SK-N-SH (cell line): Measurements from ENCODE around the gene MED15. TPM values are rescaled to one million over a fixed set of nuclear protein-coding genes. Genes with fewer than 3 reads are reported as not detected.

Experiments
- CTCF ChIA-PET: fragments of 300-600, 350-600 bp; formaldehyde crosslinking; extraction: SDS; loops from one replicate; lab custom pipeline; 2021; lab: Yijun Ruan, JAX
- POLR2A ChIA-PET: fragments of 350-600 bp; sonication (Branson Sonifier 250); formaldehyde crosslinking; extraction: SDS; loops from one replicate; lab custom pipeline; 2020; ENCODE audit warnings: antibody characterized with exemption, inconsistent platforms; lab: Yijun Ruan, JAX
- DNase-seq: peaks from one replicate; pipeline ENCODE4 v3.0.0; 2012
- H2AFZ ChIP-seq: fragments of 200-600 bp; sonication (generic); 2 replicates; pipeline ENCODE4 v1.8.1; 2016; ENCODE audit warnings: antibody characterized with exemption, mild to moderate bottlenecking, low read depth
- H3F3A ChIP-seq: fragments of 200-600 bp; sonication (generic); replicated peaks from 2 replicates; pipeline ENCODE3; 2016; ENCODE audit warnings: antibody characterized with exemption, mild to moderate bottlenecking; ENCODE audit not compliant: insufficient read depth
- H3K27ac ChIP-seq, 2 experiments: fragments of 200-500 bp in 1 of 2; fragments of 200-600 bp in 1 of 2; sonication (Bioruptor generic) in 1 of 2; sonication (generic), shearing (Covaris generic) in 1 of 2; 2 replicates each; pipeline versions ENCODE4 v1.5.1 to v1.6.1; 2014 to 2016; ENCODE audit warnings: low read depth in 2 of 2, inconsistent platforms in 1 of 2, low read length in 1 of 2, mild to moderate bottlenecking in 1 of 2, mixed read lengths in 1 of 2
- H3K27me3 ChIP-seq: fragments of 200-600 bp; sonication (generic), shearing (Covaris generic); 2 replicates; pipeline ENCODE4 v1.6.1; 2016; ENCODE audit warnings: mixed run types; ENCODE audit not compliant: insufficient read depth
- H3K36me3 ChIP-seq, 2 experiments: fragments of 200-500 bp in 1 of 2; fragments of 200-600 bp in 1 of 2; sonication (Bioruptor generic) in 1 of 2; sonication (generic) in 1 of 2; replicated peaks in 1 of 2; 2 replicates each; pipeline versions ENCODE3 to v1.5.1; 2014 to 2016; ENCODE audit warnings: low read length in 1 of 2, mild to moderate bottlenecking in 1 of 2; ENCODE audit not compliant: insufficient read depth in 2 of 2, control insufficient read depth in 1 of 2
- H3K4me1 ChIP-seq, 2 experiments: fragments of 200-500 bp in 1 of 2; fragments of 200-600 bp in 1 of 2; sonication (Bioruptor generic) in 1 of 2; sonication (generic), shearing (Covaris generic) in 1 of 2; 2 replicates each; pipeline versions ENCODE4 v1.5.1 to v1.6.1; 2014 to 2016; ENCODE audit warnings: low read depth in 1 of 2, low read length in 1 of 2, mixed run types in 1 of 2; ENCODE audit not compliant: insufficient read depth in 2 of 2, control insufficient read depth in 1 of 2
- H3K4me2 ChIP-seq: fragments of 200-600 bp; sonication (generic), shearing (Covaris generic); 2 replicates; pipeline ENCODE4 v1.6.1; 2017; ENCODE audit warnings: mixed run types
- H3K4me3 ChIP-seq, 2 experiments: fragments of 200-500 bp in 1 of 2; fragments of 200-600 bp in 1 of 2; sonication (Bioruptor generic) in 1 of 2; sonication (generic), shearing (Covaris generic) in 1 of 2; 2 replicates each; pipeline versions ENCODE4 v1.5.1 to v1.8.1; 2014 to 2016; ENCODE audit warnings: low read depth in 2 of 2, inconsistent platforms in 1 of 2, low read length in 1 of 2, mild to moderate bottlenecking in 1 of 2, mixed read lengths in 1 of 2, moderate library complexity in 1 of 2
- H3K79me2 ChIP-seq: fragments of 200-600 bp; sonication (generic); 2 replicates; pipeline ENCODE4 v1.8.1; 2017; ENCODE audit warnings: mild to moderate bottlenecking; ENCODE audit not compliant: insufficient read depth
- H3K9ac ChIP-seq: fragments of 200-600 bp; sonication (generic); 2 replicates; pipeline ENCODE4 v1.6.1; 2017; ENCODE audit warnings: mixed run types
- H3K9me2 ChIP-seq: fragments of 200-600 bp; sonication (generic); 2 replicates; pipeline ENCODE4 v1.6.1; 2017; ENCODE audit warnings: mixed run types
- H3K9me3 ChIP-seq: fragments of 200-600 bp; sonication (generic); 2 replicates; pipeline ENCODE4 v1.6.1; 2017; ENCODE audit warnings: mixed run types, mild to moderate bottlenecking, moderate library complexity
- H4K20me1 ChIP-seq: fragments of 200-600 bp; sonication (generic); 2 replicates; pipeline ENCODE4 v1.6.1; 2017; ENCODE audit warnings: mild to moderate bottlenecking, mixed run types; ENCODE audit not compliant: insufficient read depth
- CHD2 ChIP-seq: fragments of 150-350 bp; IDR thresholded peaks from 2 replicates; pipeline ENCODE4 v1.6.1; 2018; ENCODE audit warnings: low read length; ENCODE audit not compliant: partially characterized antibody
- EP300 ChIP-seq, 2 experiments: IDR thresholded peaks; 2 replicates each; pipeline versions ENCODE4 v1.4.0 to v1.6.1; 2012; ENCODE audit warnings: borderline replicate concordance in 1 of 2, low read depth in 1 of 2, low read length in 1 of 2
- FOXJ3 ChIP-seq: sonication (generic); formaldehyde crosslinking; IDR thresholded peaks from 2 replicates; pipeline ENCODE4 v1.5.1; 2020; ENCODE audit warnings: mild to moderate bottlenecking, missing genetic modification reagents
- GATA2 ChIP-seq: sonication (generic); formaldehyde crosslinking; IDR thresholded peaks from 2 replicates; pipeline ENCODE4 v1.5.0; 2020; ENCODE audit warnings: mild to moderate bottlenecking, missing genetic modification reagents
- JUND ChIP-seq: IDR thresholded peaks from 2 replicates; pipeline ENCODE4 v1.4.0; 2012
- MEF2A ChIP-seq: IDR thresholded peaks from 2 replicates; pipeline ENCODE4 v1.4.0; 2012; ENCODE audit warnings: low read depth, borderline replicate concordance
- MXI1 ChIP-seq: IDR thresholded peaks from 2 replicates; pipeline ENCODE4 v1.6.1; 2012; ENCODE audit warnings: mild to moderate bottlenecking, low read depth, low read length, improper control_type of control experiment
- NFIC ChIP-seq: IDR thresholded peaks from 2 replicates; pipeline ENCODE4 v1.4.0; 2012; ENCODE audit warnings: borderline replicate concordance
- NRF1 ChIP-seq: IDR thresholded peaks from 2 replicates; pipeline ENCODE4 v1.6.1; 2012; ENCODE audit warnings: low read depth, mild to moderate bottlenecking, low read length
- RCOR1 ChIP-seq: fragments of 150-350 bp; IDR thresholded peaks from 2 replicates; pipeline ENCODE4 v1.6.1; 2017; ENCODE audit warnings: antibody characterized with exemption, low read length
- RFX5 ChIP-seq: IDR thresholded peaks from 2 replicates; pipeline ENCODE4 v1.6.1; 2012; ENCODE audit warnings: mild to moderate bottlenecking, improper control_type of control experiment, low read length
- TEAD4 ChIP-seq: IDR thresholded peaks from 2 replicates; pipeline ENCODE4 v1.4.0; 2012; ENCODE audit warnings: mild to moderate bottlenecking, borderline replicate concordance; ENCODE audit not compliant: insufficient read depth
- YY1 ChIP-seq: IDR thresholded peaks from 2 replicates; pipeline ENCODE4 v1.4.0; 2012; ENCODE audit warnings: low read depth, mild to moderate bottlenecking
- WGBS: methylation state at CpG from one replicate; pipeline ENCODE4 v1.1.6; 2017; ENCODE audit warnings: low lambda C conversion rate; 5-methylcytosine and 5-hydroxymethylcytosine counted together
- polyA plus RNA-seq, 3 experiments: library from polyadenylated mRNA; depleted of rRNA; stranded (reverse); fragments of >200 nt; gene quantifications; 2 replicates each; pipeline ENCODE4 v1.2.3, GENCODE V29; 2012
- TF ChIP-seq, protein P1 (sequence below): IDR thresholded peaks from 2 replicates; pipeline ENCODE4 v1.4.0; 2012; ENCODE audit warnings: low read depth, borderline replicate concordance
- TF ChIP-seq, protein P2 (sequence below): fragments of 200-600 bp; sonication (generic); IDR thresholded peaks from 2 replicates; pipeline ENCODE4 v1.6.1; 2017; ENCODE audit warnings: antibody characterized with exemption, mild to moderate bottlenecking, moderate library complexity
- TF ChIP-seq, protein P3 (sequence below): IDR thresholded peaks from 2 replicates; pipeline ENCODE4 v1.4.0; 2012; ENCODE audit warnings: low read depth, borderline replicate concordance
- TF ChIP-seq, protein P4 (sequence below): IDR thresholded peaks from 2 replicates; pipeline ENCODE4 v1.4.0; 2012; ENCODE audit warnings: low read depth

The MED15 gene
- polyA plus RNA-seq, 1 of the 3 experiments (the other 2 are of a cell fraction) = 45.1 TPM

DNA sequence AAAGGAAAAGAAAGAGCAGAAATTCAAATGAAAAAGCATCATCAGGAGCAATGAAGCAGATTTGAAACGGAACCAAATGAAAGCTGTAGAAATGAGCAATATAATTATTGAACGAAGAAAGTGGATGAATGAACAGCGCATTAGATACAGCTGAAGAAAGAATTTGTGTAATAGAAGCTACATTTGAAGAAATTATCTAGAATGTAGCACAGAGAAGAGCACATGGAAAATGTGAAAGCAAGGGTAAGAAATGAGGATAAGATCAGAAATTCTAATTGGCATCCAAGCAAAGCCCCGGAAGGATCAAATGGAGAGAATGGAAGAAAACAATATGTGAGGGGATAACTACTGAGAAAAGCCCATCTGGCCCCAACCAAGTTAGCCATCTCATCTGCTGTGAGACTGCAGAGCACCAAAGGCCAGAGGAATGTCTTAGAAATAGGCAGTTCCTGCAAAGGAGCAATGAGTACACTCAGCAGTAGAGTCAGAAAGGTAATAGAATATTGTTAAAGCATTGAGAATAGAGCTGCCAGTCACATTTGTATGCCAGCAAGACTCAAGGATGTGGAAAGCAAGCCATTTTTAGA is 51.9 kb downstream of the MED15 start:
- CTCF ChIA-PET = interaction anchor here (1.3 kb wide), 1 partner anchor 13 kb away, joined by 5 read pairs; no protein-coding TSS in a partner anchor
- H3K9me3 ChIP-seq = no peaks in the 10 kb centered on the region
- H3K4me2 ChIP-seq = no peak overlapping the region
- H4K20me1 ChIP-seq = peaks cover 22% of the 10 kb centered on the region; the same call in 1 of the 2 replicates
- no peaks in the 10 kb centered on the region for H3K9me2 ChIP-seq
- no peak overlapping the region for H3K4me3 ChIP-seq
- H3F3A ChIP-seq = peaks cover 14% of the 10 kb centered on the region
- TF ChIP-seq MXI1 = no peak
- TF ChIP-seq RCOR1 = no peak
- no peak for TF ChIP-seq EP300 (IDR thresholded peaks at IDR 0.05; ENCODE audit: borderline replicate concordance in 1 of 2, low read depth in 1 of 2, low read length in 1 of 2)
- TF ChIP-seq, protein P1, sequence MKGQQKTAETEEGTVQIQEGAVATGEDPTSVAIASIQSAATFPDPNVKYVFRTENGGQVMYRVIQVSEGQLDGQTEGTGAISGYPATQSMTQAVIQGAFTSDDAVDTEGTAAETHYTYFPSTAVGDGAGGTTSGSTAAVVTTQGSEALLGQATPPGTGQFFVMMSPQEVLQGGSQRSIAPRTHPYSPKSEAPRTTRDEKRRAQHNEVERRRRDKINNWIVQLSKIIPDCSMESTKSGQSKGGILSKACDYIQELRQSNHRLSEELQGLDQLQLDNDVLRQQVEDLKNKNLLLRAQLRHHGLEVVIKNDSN = no peak
- TF ChIP-seq TEAD4 = no peak
- no peak for TF ChIP-seq NRF1
- TF ChIP-seq, all 33 proteins: peak for 0
- WGBS = 74% methylated on average over 4 of the region's 4 CpGs
- no peak overlapping the region for H3K9ac ChIP-seq
- no peak overlapping the region for H2AFZ ChIP-seq
- H3K36me3 ChIP-seq = peaks cover 59 to 76% of the 10 kb centered on the region in 2 experiments
- POLR2A ChIA-PET = no interaction called here
- H3K4me1 ChIP-seq = peaks cover 0 to 3% of the 10 kb centered on the region in 2 experiments; a peak in 2 of 4 replicates
- no peak for DNase-seq
- H3K79me2 ChIP-seq = peaks cover 88% of the 10 kb centered on the region
- no peaks in the 10 kb centered on the region for H3K27me3 ChIP-seq
- no peak overlapping the region for H3K27ac ChIP-seq

DNA sequence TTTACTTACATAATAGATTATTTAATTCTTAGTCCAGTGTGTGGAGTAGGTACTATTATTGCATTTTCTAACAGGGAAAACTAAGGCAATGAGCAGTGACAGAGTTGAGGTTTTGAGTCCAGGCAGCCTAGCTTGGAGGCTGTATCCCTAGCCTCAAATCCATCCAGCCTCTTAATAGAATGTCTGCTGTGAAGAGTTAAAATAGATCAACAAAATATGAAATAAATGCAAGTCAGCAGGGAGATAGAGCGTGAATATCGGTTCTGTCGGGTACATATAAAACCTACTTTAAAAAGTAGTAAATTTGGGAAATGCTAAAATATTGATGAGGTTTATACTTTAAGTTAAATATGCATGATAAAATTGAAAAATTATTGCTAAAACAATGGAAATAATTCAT is 53.3 kb downstream of the MED15 start:
- peaks cover 31% of the 10 kb centered on the region for H4K20me1 ChIP-seq
- ChIA-PET CTCF (interaction anchor here (12.3 kb wide), 1 partner anchor 18 kb away, joined by 180 read pairs; no protein-coding TSS in a partner anchor), POLR2A (no interaction called here)
- H3K27ac ChIP-seq = no peak overlapping the region
- no peak overlapping the region for H2AFZ ChIP-seq
- H3K4me2 ChIP-seq = no peak overlapping the region
- H3K9ac ChIP-seq = no peak overlapping the region
- DNase-seq = no peak
- H3K9me2 ChIP-seq = no peaks in the 10 kb centered on the region
- WGBS = 97% methylated on average over 3 of the region's 3 CpGs
- peaks cover 17% of the 10 kb centered on the region for H3F3A ChIP-seq
- peaks cover 51 to 76% of the 10 kb centered on the region in 2 experiments for H3K36me3 ChIP-seq
- H3K4me3 ChIP-seq = no peak overlapping the region
- H3K79me2 ChIP-seq = peaks cover 86% of the 10 kb centered on the region
- no peaks in the 10 kb centered on the region for H3K9me3 ChIP-seq
- no peaks in the 10 kb centered on the region for H3K27me3 ChIP-seq
- peaks cover 0 to 3% of the 10 kb centered on the region in 2 experiments; a peak in 2 of 4 replicates for H3K4me1 ChIP-seq
- TF ChIP-seq, protein P2, sequence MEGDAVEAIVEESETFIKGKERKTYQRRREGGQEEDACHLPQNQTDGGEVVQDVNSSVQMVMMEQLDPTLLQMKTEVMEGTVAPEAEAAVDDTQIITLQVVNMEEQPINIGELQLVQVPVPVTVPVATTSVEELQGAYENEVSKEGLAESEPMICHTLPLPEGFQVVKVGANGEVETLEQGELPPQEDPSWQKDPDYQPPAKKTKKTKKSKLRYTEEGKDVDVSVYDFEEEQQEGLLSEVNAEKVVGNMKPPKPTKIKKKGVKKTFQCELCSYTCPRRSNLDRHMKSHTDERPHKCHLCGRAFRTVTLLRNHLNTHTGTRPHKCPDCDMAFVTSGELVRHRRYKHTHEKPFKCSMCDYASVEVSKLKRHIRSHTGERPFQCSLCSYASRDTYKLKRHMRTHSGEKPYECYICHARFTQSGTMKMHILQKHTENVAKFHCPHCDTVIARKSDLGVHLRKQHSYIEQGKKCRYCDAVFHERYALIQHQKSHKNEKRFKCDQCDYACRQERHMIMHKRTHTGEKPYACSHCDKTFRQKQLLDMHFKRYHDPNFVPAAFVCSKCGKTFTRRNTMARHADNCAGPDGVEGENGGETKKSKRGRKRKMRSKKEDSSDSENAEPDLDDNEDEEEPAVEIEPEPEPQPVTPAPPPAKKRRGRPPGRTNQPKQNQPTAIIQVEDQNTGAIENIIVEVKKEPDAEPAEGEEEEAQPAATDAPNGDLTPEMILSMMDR = no peak
- TF ChIP-seq CHD2 (no peak), RCOR1 (no peak), FOXJ3 (CRISPR knock-in tag) (no peak), NRF1 (no peak), GATA2 (no peak), RFX5 (no peak), JUND (no peak), MEF2A (no peak), YY1 (no peak), NFIC (no peak), MXI1 (no peak)
- TF ChIP-seq, protein P1 = no peak
- TF ChIP-seq, protein P3, sequence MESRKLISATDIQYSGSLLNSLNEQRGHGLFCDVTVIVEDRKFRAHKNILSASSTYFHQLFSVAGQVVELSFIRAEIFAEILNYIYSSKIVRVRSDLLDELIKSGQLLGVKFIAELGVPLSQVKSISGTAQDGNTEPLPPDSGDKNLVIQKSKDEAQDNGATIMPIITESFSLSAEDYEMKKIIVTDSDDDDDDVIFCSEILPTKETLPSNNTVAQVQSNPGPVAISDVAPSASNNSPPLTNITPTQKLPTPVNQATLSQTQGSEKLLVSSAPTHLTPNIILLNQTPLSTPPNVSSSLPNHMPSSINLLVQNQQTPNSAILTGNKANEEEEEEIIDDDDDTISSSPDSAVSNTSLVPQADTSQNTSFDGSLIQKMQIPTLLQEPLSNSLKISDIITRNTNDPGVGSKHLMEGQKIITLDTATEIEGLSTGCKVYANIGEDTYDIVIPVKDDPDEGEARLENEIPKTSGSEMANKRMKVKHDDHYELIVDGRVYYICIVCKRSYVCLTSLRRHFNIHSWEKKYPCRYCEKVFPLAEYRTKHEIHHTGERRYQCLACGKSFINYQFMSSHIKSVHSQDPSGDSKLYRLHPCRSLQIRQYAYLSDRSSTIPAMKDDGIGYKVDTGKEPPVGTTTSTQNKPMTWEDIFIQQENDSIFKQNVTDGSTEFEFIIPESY = no peak
- TF ChIP-seq, protein P4, sequence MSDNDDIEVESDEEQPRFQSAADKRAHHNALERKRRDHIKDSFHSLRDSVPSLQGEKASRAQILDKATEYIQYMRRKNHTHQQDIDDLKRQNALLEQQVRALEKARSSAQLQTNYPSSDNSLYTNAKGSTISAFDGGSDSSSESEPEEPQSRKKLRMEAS = no peak
